Endothelial cell of umbilical vein (primary cell): ENCODE data around the gene GOLGA2. TPM values are rescaled to one million over a fixed set of nuclear protein-coding genes. Genes with fewer than 3 reads are reported as not detected.

Experiments used
- BruUV-seq: library from RNA; stranded (reverse); fragments of 400-500 nt; replicated peaks from 2 replicates; lab custom pipeline; 2021; lab: Mats Ljungman, UMichigan
- CTCF ChIA-PET: fragments of 300-600, 350-600 bp; sonication (Branson Sonifier 250); formaldehyde crosslinking; loops from one replicate; lab custom pipeline; 2021; ENCODE audit warnings: antibody characterized with exemption, inconsistent platforms; lab: Charles Lee
- POLR2A ChIA-PET: fragments of 300-600, 350-600 bp; sonication (Branson Sonifier 250); formaldehyde crosslinking; loops from one replicate; lab custom pipeline; 2021; ENCODE audit warnings: antibody characterized with exemption, inconsistent platforms; lab: Charles Lee
- DNase-seq: peaks from one replicate; pipeline ENCODE4 v3.0.0-alpha.2; 2011; ENCODE audit warnings: low read depth, low spot score
- FAIRE-seq: peaks from 2 replicates; lab custom pipeline; 2011; peaks lifted over from hg19 to GRCh38; lab: Jason Lieb, UNC
- H2AFZ ChIP-seq: 2 replicates; pipeline ENCODE4 v1.6.0; 2012; ENCODE audit warnings: low read depth, low read length, control low read depth, inconsistent platforms
- H3K27ac ChIP-seq: 2 replicates; pipeline ENCODE4 v1.5.1; 2011; ENCODE audit warnings: low read depth, mild to moderate bottlenecking, control low read depth, low read length, moderate library complexity; ENCODE audit not compliant: insufficient read depth
- H3K27me3 ChIP-seq, 2 experiments: 2 replicates each; pipeline versions ENCODE4 v1.6.0 to v1.6.1; 2011; ENCODE audit warnings: low read length in 2 of 2, mixed read lengths in 1 of 2; ENCODE audit not compliant: control insufficient read depth in 2 of 2, insufficient read depth in 2 of 2
- H3K36me3 ChIP-seq, 2 experiments: 2 replicates in 1 of 2; 3 replicates in 1 of 2; pipeline ENCODE4 v1.5.1; 2011; ENCODE audit warnings: low read length in 2 of 2, mild to moderate bottlenecking in 1 of 2, moderate library complexity in 1 of 2; ENCODE audit not compliant: control insufficient read depth in 2 of 2, insufficient read depth in 2 of 2; ENCODE audit errors: extremely low read depth in 1 of 2
- H3K4me1 ChIP-seq: 3 replicates; pipeline ENCODE4 v1.5.1; 2011; ENCODE audit warnings: mild to moderate bottlenecking, low read length; ENCODE audit not compliant: control insufficient read depth, insufficient read depth; ENCODE audit errors: extremely low read depth
- H3K4me2 ChIP-seq: 2 replicates; pipeline ENCODE4 v1.6.1; 2011; ENCODE audit warnings: low read length, control low read depth, mixed read lengths; ENCODE audit not compliant: insufficient read depth
- H3K4me3 ChIP-seq, 3 experiments: fragments of 200-600 bp in 1 of 3; sonication (generic), shearing (Covaris generic) in 1 of 3; replicated peaks in 1 of 3; 2 replicates each; pipeline ENCODE4 v1.5.1; 2011 to 2016; ENCODE audit warnings: control low read depth in 3 of 3, low read length in 3 of 3, mild to moderate bottlenecking in 2 of 3, inconsistent platforms in 1 of 3, low read depth in 1 of 3, moderate library complexity in 1 of 3; ENCODE audit not compliant: insufficient read depth in 1 of 3
- H3K79me2 ChIP-seq: 2 replicates; pipeline ENCODE4 v1.6.0; 2012; ENCODE audit warnings: low read length, inconsistent platforms; ENCODE audit not compliant: control insufficient read depth, insufficient read depth
- H3K9ac ChIP-seq: replicated peaks from 2 replicates; pipeline ENCODE3; 2011; ENCODE audit warnings: low read length, control low read depth; ENCODE audit not compliant: insufficient read depth; ENCODE audit errors: extremely low read depth
- H3K9me1 ChIP-seq: replicated peaks from 3 replicates; pipeline ENCODE4 v1.6.0; 2011; ENCODE audit warnings: mild to moderate bottlenecking, low read length; ENCODE audit not compliant: control insufficient read depth, insufficient read depth; ENCODE audit errors: extremely low read depth
- H3K9me3 ChIP-seq: replicated peaks from 2 replicates; pipeline ENCODE4 v1.5.1; 2012; ENCODE audit warnings: low read length, inconsistent platforms; ENCODE audit not compliant: control insufficient read depth, insufficient read depth
- H4K20me1 ChIP-seq: replicated peaks from 2 replicates; pipeline ENCODE3; 2011; ENCODE audit warnings: mild to moderate bottlenecking, low read length; ENCODE audit not compliant: control insufficient read depth, insufficient read depth; ENCODE audit errors: extremely low read depth
- EZH2 ChIP-seq: IDR thresholded peaks from 2 replicates; pipeline ENCODE4 v1.6.1; 2012; ENCODE audit warnings: borderline replicate concordance, low read depth, mild to moderate bottlenecking, moderate library complexity, low read length, inconsistent platforms; ENCODE audit not compliant: severe bottlenecking
- FOS ChIP-seq: IDR thresholded peaks from 2 replicates; pipeline ENCODE4 v1.6.1; 2011; ENCODE audit warnings: mild to moderate bottlenecking, low read length, moderate library complexity, borderline replicate concordance; ENCODE audit not compliant: insufficient read depth
- GATA2 ChIP-seq: IDR thresholded peaks from 2 replicates; pipeline ENCODE4 v1.7.0; 2011; ENCODE audit warnings: low read depth, mild to moderate bottlenecking, moderate library complexity, mixed read lengths, low read length; ENCODE audit not compliant: insufficient read length, insufficient read depth
- JUN ChIP-seq: IDR thresholded peaks from 2 replicates; pipeline ENCODE4 v1.6.1; 2011; ENCODE audit warnings: borderline replicate concordance, low read depth; ENCODE audit not compliant: insufficient read length, insufficient read depth
- MYC ChIP-seq: IDR thresholded peaks from one replicate; pipeline ENCODE4 v1.6.1; 2011; ENCODE audit warnings: mild to moderate bottlenecking, low read depth, low read length
- POLR2A ChIP-seq: IDR thresholded peaks from 2 replicates; pipeline ENCODE4 v1.6.1; 2012; ENCODE audit warnings: low read depth, mild to moderate bottlenecking, control low read depth, low read length
- POLR2AphosphoS5 ChIP-seq: IDR thresholded peaks from 2 replicates; pipeline ENCODE4 v1.6.1; 2012; ENCODE audit warnings: low read depth, mild to moderate bottlenecking, control low read depth, low read length, moderate library complexity; ENCODE audit not compliant: insufficient read depth
- dilution Hi-C: fragments of 300-500 bp; cut with MboI; formaldehyde crosslinking; loops from one replicate; pipeline ENCODE4 v1.15.0; 2019; ENCODE audit warnings: low sequenced_read_pairs; ENCODE audit not compliant: extremely low pct_ligation_motif_present
- intact Hi-C: fragments of 100-400 bp; cut with micrococcal nuclease; formaldehyde crosslinking; loops from one replicate; pipeline ENCODE4 v1.10.0; 2022
- polyA plus RNA-seq, 4 experiments: library from polyadenylated mRNA; depleted of rRNA in 3 of 4; stranded (reverse) in 3 of 4; unstranded in 1 of 4; fragments of >200 nt; gene quantifications; 2 replicates each; pipeline versions ENCODE4 v1.2.1 to v1.2.3, GENCODE V29; 2011 to 2012; ENCODE audit warnings: missing spikeins in 1 of 4
- total RNA-seq: library from RNA; stranded (reverse); gene quantifications from 2 replicates; pipeline ENCODE4 v1.2.3, GENCODE V29; 2021
- TF ChIP-seq, protein P1 (sequence below), 2 donors: IDR thresholded peaks; 1 replicate in 1 of 2; 2 replicates in 1 of 2; pipeline ENCODE4 v1.5.1; 2011; ENCODE audit warnings: low read length in 2 of 2, mild to moderate bottlenecking in 2 of 2, moderate library complexity in 2 of 2, control low read depth in 1 of 2, inconsistent platforms in 1 of 2, low read depth in 1 of 2; ENCODE audit not compliant: insufficient read depth in 1 of 2; ENCODE audit errors: extremely low read depth in 1 of 2
- TF ChIP-seq, protein P2 (sequence below): IDR thresholded peaks from 2 replicates; pipeline ENCODE4 v1.6.1; 2011; ENCODE audit not compliant: insufficient read depth, insufficient read length

GOLGA2 gene
- total and polyA plus RNA-seq, 2 donors (not counting 3 experiments of a cell fraction or from before 2014, with no cell fraction given) = 52.3 to 114 TPM

DNA sequence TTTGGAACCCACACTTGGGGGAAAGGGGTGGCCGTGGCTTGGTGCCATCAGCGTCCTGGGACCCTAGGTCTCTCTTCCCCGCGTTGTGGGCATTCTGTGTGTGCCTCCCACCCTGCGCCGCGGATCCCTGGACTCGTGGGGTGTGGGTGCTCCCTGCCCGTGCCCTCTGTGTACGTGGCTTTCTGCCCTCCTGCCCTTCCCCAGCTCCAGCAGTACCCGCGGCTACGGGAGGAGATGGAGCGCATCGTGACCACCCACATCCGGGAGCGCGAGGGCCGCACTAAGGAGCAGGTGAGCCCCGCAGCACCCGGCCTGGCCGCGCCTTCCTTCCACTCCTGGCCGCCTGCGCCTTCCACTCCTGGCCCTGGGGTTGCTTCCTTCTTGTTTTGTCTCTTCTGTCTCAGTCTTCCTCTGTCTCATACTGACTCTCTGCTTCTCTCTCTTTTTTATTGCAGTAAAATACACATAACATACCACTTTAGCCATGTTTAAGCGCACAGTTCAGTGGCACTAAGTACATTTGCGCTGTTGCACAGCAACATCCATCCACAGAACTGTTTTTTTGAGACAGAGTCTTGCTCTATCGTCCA, 41.9 kb downstream of the GOLGA2 start:
- ChIA-PET CTCF (interaction anchor here (1.1 to 1.6 kb wide), 3 partner anchors 21 to 41 kb away, joined by 3 to 6 read pairs (median 5); no protein-coding TSS in a partner anchor), POLR2A (no interaction called here)
- H2AFZ ChIP-seq = no peak overlapping the region
- dilution Hi-C loops (no loop called here), intact Hi-C loops (no loop called here)
- DNase-seq = no peak
- no TSS peak for BruUV-seq
- H3K9ac ChIP-seq = no peak overlapping the region
- H3K27ac ChIP-seq = no peak overlapping the region
- no peaks in the 10 kb centered on the region for H4K20me1 ChIP-seq
- no peak overlapping the region for H3K4me2 ChIP-seq
- H3K79me2 ChIP-seq = no peaks in the 10 kb centered on the region
- H3K4me1 ChIP-seq = no peaks in the 10 kb centered on the region
- TF ChIP-seq POLR2AphosphoS5 = no peak
- H3K27me3 ChIP-seq = peaks cover 0 to 1% of the 10 kb centered on the region in 2 experiments
- no peaks in the 10 kb centered on the region for H3K9me3 ChIP-seq
- FAIRE-seq = no peak
- H3K36me3 ChIP-seq = no peaks in the 10 kb centered on the region
- no peak overlapping the region for H3K4me3 ChIP-seq
- H3K9me1 ChIP-seq = no peaks in the 10 kb centered on the region

DNA sequence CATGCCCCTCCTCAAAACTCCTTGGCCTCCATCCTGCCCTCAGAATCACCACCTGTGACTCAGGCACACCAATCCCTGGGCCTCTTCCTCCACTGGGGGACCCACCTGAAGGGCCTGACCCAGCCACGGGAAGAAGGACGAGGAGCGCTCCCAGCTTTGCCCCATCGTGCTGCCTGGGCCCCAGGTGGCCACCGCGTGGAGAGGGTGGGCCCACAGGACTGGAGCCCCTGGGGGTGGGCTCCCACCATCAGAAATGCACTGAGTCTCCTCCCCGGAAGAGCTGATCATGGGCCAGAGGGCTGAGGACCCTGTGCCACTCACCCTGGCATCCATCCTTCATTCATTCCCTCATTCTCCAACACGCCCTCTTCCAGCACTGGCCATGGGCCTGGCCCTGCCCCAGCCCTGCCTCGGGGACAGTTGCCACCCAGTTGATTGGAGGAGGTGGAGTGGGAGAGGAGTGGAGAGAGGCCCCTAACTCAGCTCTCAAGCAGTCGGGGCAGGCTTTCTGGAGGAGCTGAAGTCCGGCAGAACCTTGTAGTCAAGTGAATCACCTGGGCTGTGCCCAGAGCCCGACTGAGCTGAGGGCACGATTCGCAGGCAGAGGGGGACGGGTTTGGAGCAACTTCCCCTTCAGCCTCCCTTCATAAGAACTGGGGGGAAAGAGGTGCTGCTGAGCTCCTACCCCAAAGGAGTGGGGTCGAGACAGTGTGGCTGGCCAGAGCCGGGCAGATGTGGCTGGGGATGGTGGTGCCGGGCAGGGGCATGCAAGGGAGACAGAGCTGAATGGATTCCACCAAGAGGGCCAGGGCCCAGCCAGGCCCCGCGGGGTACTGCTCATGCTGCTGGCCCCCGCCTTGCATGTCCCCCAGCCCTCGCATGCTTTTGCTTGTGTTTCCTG, 43.0 kb downstream of the GOLGA2 start:
- DNase-seq (no peak), FAIRE-seq (no peak)
- peaks cover 0 to 1% of the 10 kb centered on the region in 2 experiments for H3K27me3 ChIP-seq
- H3K9me1 ChIP-seq = no peaks in the 10 kb centered on the region
- dilution Hi-C loops = no loop called here
- no peak overlapping the region for H3K4me3 ChIP-seq
- H2AFZ ChIP-seq = no peak overlapping the region
- H3K9me3 ChIP-seq = no peaks in the 10 kb centered on the region
- no peaks in the 10 kb centered on the region for H3K4me1 ChIP-seq
- ChIA-PET CTCF (interaction anchor here (1.0 to 1.4 kb wide), 2 partner anchors 22 to 40 kb away, joined by 3 to 5 read pairs; no protein-coding TSS in a partner anchor), POLR2A (no interaction called here)
- H3K36me3 ChIP-seq = no peaks in the 10 kb centered on the region
- TF ChIP-seq GATA2 (no peak), EZH2 (no peak), POLR2AphosphoS5 (no peak), MYC (no peak), JUN (no peak), POLR2A (no peak), FOS (no peak)
- TF ChIP-seq, protein P1, sequence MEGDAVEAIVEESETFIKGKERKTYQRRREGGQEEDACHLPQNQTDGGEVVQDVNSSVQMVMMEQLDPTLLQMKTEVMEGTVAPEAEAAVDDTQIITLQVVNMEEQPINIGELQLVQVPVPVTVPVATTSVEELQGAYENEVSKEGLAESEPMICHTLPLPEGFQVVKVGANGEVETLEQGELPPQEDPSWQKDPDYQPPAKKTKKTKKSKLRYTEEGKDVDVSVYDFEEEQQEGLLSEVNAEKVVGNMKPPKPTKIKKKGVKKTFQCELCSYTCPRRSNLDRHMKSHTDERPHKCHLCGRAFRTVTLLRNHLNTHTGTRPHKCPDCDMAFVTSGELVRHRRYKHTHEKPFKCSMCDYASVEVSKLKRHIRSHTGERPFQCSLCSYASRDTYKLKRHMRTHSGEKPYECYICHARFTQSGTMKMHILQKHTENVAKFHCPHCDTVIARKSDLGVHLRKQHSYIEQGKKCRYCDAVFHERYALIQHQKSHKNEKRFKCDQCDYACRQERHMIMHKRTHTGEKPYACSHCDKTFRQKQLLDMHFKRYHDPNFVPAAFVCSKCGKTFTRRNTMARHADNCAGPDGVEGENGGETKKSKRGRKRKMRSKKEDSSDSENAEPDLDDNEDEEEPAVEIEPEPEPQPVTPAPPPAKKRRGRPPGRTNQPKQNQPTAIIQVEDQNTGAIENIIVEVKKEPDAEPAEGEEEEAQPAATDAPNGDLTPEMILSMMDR (IDR thresholded peaks at IDR 0.05; ENCODE audit: extremely low read depth in 1 of 2, insufficient read depth in 1 of 2, low read depth in 1 of 2, low read length in 2 of 2) = no peak
- TF ChIP-seq, protein P2, sequence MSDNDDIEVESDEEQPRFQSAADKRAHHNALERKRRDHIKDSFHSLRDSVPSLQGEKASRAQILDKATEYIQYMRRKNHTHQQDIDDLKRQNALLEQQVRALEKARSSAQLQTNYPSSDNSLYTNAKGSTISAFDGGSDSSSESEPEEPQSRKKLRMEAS = no peak
- intact Hi-C loops = no loop called here
- H3K27ac ChIP-seq = no peak overlapping the region
- H4K20me1 ChIP-seq = no peaks in the 10 kb centered on the region
- H3K79me2 ChIP-seq = no peaks in the 10 kb centered on the region
- no peak overlapping the region for H3K4me2 ChIP-seq
- no TSS peak for BruUV-seq
- H3K9ac ChIP-seq = no peak overlapping the region
